ENCODE data around the gene VANGL2. TPM values are rescaled to one million over a fixed set of nuclear protein-coding genes. Genes with fewer than 3 reads are reported as not detected.

Gene VANGL2
- total and polyA plus RNA-seq, 4 donors: 0.07 to 1.4 (median 0.12) TPM

DNA sequence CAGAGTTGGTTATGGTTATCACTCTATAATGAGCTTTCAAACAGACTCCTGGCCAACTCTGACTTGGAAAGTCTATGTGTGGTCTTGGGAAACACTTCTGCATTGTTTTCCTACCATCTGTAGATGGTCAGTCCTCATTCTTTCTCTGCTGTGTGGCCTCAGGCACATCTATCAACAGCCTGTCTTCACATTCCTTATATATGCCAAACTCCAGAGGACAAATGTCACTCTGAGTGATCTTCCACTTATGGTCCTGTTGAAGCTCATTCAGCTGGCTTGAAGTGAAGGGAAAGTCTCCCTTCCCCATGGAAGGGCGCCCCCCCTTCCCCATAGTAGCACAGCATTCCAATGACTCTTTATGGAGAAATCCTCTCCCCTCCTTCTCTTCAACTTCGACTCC is 58.7 kb downstream of the VANGL2 start (continued):
- TF ChIP-seq, protein P1, sequence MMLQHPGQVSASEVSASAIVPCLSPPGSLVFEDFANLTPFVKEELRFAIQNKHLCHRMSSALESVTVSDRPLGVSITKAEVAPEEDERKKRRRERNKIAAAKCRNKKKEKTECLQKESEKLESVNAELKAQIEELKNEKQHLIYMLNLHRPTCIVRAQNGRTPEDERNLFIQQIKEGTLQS (IDR thresholded peaks at IDR 0.05): no peak
- TF ChIP-seq, protein P2, sequence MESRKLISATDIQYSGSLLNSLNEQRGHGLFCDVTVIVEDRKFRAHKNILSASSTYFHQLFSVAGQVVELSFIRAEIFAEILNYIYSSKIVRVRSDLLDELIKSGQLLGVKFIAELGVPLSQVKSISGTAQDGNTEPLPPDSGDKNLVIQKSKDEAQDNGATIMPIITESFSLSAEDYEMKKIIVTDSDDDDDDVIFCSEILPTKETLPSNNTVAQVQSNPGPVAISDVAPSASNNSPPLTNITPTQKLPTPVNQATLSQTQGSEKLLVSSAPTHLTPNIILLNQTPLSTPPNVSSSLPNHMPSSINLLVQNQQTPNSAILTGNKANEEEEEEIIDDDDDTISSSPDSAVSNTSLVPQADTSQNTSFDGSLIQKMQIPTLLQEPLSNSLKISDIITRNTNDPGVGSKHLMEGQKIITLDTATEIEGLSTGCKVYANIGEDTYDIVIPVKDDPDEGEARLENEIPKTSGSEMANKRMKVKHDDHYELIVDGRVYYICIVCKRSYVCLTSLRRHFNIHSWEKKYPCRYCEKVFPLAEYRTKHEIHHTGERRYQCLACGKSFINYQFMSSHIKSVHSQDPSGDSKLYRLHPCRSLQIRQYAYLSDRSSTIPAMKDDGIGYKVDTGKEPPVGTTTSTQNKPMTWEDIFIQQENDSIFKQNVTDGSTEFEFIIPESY (IDR thresholded peaks at IDR 0.05): no peak
- no peak for TF ChIP-seq NR2F2 (IDR thresholded peaks at IDR 0.05)

DNA sequence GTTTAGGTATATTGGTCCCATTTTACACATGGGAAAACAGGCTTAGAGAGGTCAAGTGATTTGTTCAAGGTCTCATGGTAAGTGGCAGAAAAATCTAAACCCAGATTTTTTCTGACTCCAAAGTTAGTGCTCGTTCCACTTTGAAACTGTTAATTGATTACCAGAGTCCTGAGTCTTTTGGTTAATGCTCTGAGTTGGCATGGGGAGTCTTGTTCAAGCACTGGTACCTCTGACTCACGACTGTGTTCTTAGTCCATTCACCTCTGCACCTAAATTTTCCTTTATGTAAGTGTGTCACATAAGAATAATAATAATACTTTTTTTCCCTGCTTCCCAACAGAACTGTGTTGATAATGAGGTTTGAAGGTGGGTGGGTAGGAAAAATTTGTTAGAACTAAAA is 59.3 kb downstream of the VANGL2 start:
- H3K9ac ChIP-seq (ENCODE audit: low read depth in 1 of 2, low read length in 2 of 2): no peak overlapping the region
- no peak overlapping the region for H3K27ac ChIP-seq (ENCODE audit: low read depth in 1 of 2, low read length in 2 of 2)
- WGBS: 74% methylated on average over 2 of the region's 2 CpGs
- no peak overlapping the region for H3K4me3 ChIP-seq (ENCODE audit: low read depth in 1 of 3, low read length in 3 of 3)
- no peaks in the 10 kb centered on the region for H3K9me3 ChIP-seq (ENCODE audit: control insufficient read depth in 4 of 4, low read length in 3 of 4)
- H3K4me1 ChIP-seq (ENCODE audit: control insufficient read depth in 4 of 4, insufficient read depth in 4 of 4, low read length in 3 of 4): no peaks in the 10 kb centered on the region
- H3K36me3 ChIP-seq (ENCODE audit: control insufficient read depth in 4 of 4, insufficient read depth in 3 of 4, low read depth in 1 of 4, low read length in 3 of 4): no peaks in the 10 kb centered on the region
- TF ChIP-seq RAD21 (IDR thresholded peaks at IDR 0.05): no peak
- TF ChIP-seq HNF4A (conservative IDR thresholded peaks at IDR 0.05): no peak
- TF ChIP-seq, protein P2 (IDR thresholded peaks at IDR 0.05): no peak
- TF ChIP-seq NR2F2 (IDR thresholded peaks at IDR 0.05): no peak
- no peak for TF ChIP-seq MAX (IDR thresholded peaks at IDR 0.05)
- TF ChIP-seq, protein P3, sequence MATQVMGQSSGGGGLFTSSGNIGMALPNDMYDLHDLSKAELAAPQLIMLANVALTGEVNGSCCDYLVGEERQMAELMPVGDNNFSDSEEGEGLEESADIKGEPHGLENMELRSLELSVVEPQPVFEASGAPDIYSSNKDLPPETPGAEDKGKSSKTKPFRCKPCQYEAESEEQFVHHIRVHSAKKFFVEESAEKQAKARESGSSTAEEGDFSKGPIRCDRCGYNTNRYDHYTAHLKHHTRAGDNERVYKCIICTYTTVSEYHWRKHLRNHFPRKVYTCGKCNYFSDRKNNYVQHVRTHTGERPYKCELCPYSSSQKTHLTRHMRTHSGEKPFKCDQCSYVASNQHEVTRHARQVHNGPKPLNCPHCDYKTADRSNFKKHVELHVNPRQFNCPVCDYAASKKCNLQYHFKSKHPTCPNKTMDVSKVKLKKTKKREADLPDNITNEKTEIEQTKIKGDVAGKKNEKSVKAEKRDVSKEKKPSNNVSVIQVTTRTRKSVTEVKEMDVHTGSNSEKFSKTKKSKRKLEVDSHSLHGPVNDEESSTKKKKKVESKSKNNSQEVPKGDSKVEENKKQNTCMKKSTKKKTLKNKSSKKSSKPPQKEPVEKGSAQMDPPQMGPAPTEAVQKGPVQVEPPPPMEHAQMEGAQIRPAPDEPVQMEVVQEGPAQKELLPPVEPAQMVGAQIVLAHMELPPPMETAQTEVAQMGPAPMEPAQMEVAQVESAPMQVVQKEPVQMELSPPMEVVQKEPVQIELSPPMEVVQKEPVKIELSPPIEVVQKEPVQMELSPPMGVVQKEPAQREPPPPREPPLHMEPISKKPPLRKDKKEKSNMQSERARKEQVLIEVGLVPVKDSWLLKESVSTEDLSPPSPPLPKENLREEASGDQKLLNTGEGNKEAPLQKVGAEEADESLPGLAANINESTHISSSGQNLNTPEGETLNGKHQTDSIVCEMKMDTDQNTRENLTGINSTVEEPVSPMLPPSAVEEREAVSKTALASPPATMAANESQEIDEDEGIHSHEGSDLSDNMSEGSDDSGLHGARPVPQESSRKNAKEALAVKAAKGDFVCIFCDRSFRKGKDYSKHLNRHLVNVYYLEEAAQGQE (IDR thresholded peaks at IDR 0.05): no peak
- TF ChIP-seq JUND (IDR thresholded peaks at IDR 0.05): no peak
- no peak for TF ChIP-seq FOXA2 (IDR thresholded peaks at IDR 0.05)
- no peak for TF ChIP-seq EGR1 (IDR thresholded peaks at IDR 0.05; ENCODE audit: low read depth in 2 of 2)
- TF ChIP-seq SP1 (IDR thresholded peaks at IDR 0.05): no peak
- no peak for TF ChIP-seq RXRA (IDR thresholded peaks at IDR 0.05)
- TF ChIP-seq CTCF (IDR thresholded peaks at IDR 0.05; ENCODE audit: low read depth, low read length, missing input control): no peak
- no peak for TF ChIP-seq HNF4G (IDR thresholded peaks at IDR 0.05)
- no peak for DNase-seq (ENCODE audit: low spot score)
- H3K27me3 ChIP-seq (ENCODE audit: control insufficient read depth in 4 of 4, insufficient read depth in 4 of 4, low read length in 3 of 4): peaks cover 0 to 4% (median 0%) of the 10 kb centered on the region in 4 donors

Measured in liver (tissue), 9 donors.